A673 (cell line): ENCODE data around the gene CACHD1. TPM values are rescaled to one million over a fixed set of nuclear protein-coding genes. Genes with fewer than 3 reads are reported as not detected.

Experiments used
- BruUV-seq: library from RNA; stranded (reverse); fragments of 400-500 nt; replicated peaks from 2 replicates; lab custom pipeline; 2021; lab: Mats Ljungman, UMichigan
- CTCF ChIA-PET: fragments of 300-600 bp; sonication (Branson Sonifier 250); formaldehyde crosslinking; loops from one replicate; lab custom pipeline; 2022; ENCODE audit warnings: antibody characterized with exemption; lab: Charles Lee
- POLR2A ChIA-PET: fragments of 300-600 bp; sonication (Branson Sonifier 250); formaldehyde crosslinking; loops from one replicate; lab custom pipeline; 2022; ENCODE audit warnings: antibody characterized with exemption; ENCODE audit not compliant: low non-redundant PET; lab: Charles Lee
- DNase-seq: peaks from one replicate; pipeline ENCODE4 v3.0.0-alpha.2; 2015; ENCODE audit warnings: low spot score
- H3K27ac ChIP-seq: fragments of 200-600 bp; sonication (generic); 2 replicates; pipeline ENCODE4 v1.5.1; 2016; ENCODE audit warnings: mixed run types, low read depth, mild to moderate bottlenecking, mixed read lengths, antibody characterized with exemption, low read length; ENCODE audit not compliant: poor library complexity, severe bottlenecking
- H3K27me3 ChIP-seq: fragments of 200-600 bp; sonication (generic); replicated peaks from 2 replicates; pipeline ENCODE4 v1.6.1; 2017; ENCODE audit warnings: mixed run types, low read depth, mild to moderate bottlenecking, mixed read lengths, antibody characterized with exemption, low read length; ENCODE audit not compliant: insufficient read depth, poor library complexity
- H3K36me3 ChIP-seq: fragments of 200-600 bp; sonication (generic); 2 replicates; pipeline ENCODE4 v1.6.1; 2016; ENCODE audit warnings: mixed run types, mild to moderate bottlenecking, mixed read lengths, antibody characterized with exemption, low read length; ENCODE audit not compliant: insufficient read depth, poor library complexity, severe bottlenecking
- H3K4me1 ChIP-seq: fragments of 200-600 bp; sonication (generic); 2 replicates; pipeline ENCODE4 v1.6.1; 2017; ENCODE audit warnings: mixed run types, mild to moderate bottlenecking, mixed read lengths, antibody characterized with exemption, low read length; ENCODE audit not compliant: insufficient read depth, poor library complexity, severe bottlenecking
- H3K4me3 ChIP-seq: fragments of 200-600 bp; sonication (generic); 2 replicates; pipeline ENCODE4 v1.5.1; 2016; ENCODE audit warnings: low read depth, mixed run types, mild to moderate bottlenecking, mixed read lengths, low read length; ENCODE audit not compliant: poor library complexity, severe bottlenecking
- H3K9me3 ChIP-seq: fragments of 200-600 bp; sonication (generic); 2 replicates; pipeline ENCODE4 v1.6.1; 2016; ENCODE audit warnings: mixed run types, low read depth, mild to moderate bottlenecking, mixed read lengths, antibody characterized with exemption, low read length; ENCODE audit not compliant: poor library complexity, severe bottlenecking
- EZH2 ChIP-seq: fragments of 200-600 bp; sonication (generic); IDR thresholded peaks from 2 replicates; pipeline ENCODE4 v1.6.1; 2017; ENCODE audit warnings: borderline replicate concordance, low read depth, mild to moderate bottlenecking, mixed read lengths, antibody characterized with exemption, low read length; ENCODE audit not compliant: poor library complexity, severe bottlenecking
- intact Hi-C: fragments of 100-400 bp; cut with micrococcal nuclease; formaldehyde crosslinking; loops from one replicate; pipeline ENCODE4 v1.10.0; 2022; ENCODE audit not compliant: unreplicated experiment
- total RNA-seq: library from RNA; stranded (reverse); gene quantifications from 2 replicates; pipeline ENCODE4 v1.2.3, GENCODE V29; 2021
- TF ChIP-seq, protein P1 (sequence below): fragments of 300-800, 200-600 bp; sonication (generic); conservative IDR thresholded peaks from 2 replicates; pipeline ENCODE4 v1.5.1; 2017; ENCODE audit warnings: low read depth, mild to moderate bottlenecking, antibody characterized with exemption, low read length, moderate library complexity, mixed read lengths

Gene CACHD1
- total RNA-seq, 1 experiment from 2014 or later, result 39.2 TPM

DNA sequence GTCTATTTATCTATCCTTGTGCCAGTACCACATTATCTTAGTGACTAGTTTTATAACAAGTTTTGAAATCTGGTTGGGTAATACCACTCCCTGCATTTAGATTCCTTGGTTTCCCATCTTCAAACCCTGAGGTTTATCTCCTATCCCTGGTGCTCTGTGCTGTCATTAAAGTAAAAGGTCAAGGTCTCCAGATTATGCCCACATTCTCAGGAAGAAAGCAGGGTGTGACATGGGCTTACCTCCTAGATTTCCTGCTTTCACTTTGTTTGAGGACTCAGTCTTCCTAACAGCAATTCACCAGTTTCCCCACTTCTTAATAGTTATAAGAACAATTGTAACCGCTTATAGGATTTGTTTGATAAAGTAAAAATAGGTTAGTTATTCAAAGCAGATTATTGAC, 86.0 kb downstream of the CACHD1 start:
- intact Hi-C loops, result no loop called here
- no peak overlapping the region for H3K4me3 ChIP-seq

DNA sequence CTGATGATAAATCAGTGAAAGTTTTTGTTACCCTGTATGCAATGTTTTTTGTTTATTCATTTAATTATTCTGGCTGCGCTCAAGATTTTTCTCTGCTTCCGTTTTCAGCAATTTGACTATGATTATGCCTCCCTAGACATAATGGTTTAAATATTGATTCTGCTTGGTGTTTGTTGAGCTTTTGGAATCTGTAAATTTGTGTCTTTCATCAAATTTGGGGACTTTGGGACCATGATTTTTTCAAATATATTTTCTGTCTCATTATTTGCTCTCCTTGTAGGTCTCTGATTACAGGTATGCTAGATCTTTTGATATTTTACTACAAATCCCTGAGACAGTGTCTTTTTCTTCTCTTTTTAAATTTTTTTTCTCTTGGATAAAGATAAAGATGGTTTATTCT, 92.1 kb downstream of the CACHD1 start:
- peaks cover 31% of the 10 kb centered on the region for H3K36me3 ChIP-seq
- DNase-seq, result no peak
- no TSS peak for BruUV-seq
- H3K4me1 ChIP-seq, result peaks cover 3% of the 10 kb centered on the region
- H3K27ac ChIP-seq, result no peak overlapping the region
- H3K9me3 ChIP-seq, result peaks cover 12% of the 10 kb centered on the region
- no peak for TF ChIP-seq EZH2
- TF ChIP-seq, protein P1, sequence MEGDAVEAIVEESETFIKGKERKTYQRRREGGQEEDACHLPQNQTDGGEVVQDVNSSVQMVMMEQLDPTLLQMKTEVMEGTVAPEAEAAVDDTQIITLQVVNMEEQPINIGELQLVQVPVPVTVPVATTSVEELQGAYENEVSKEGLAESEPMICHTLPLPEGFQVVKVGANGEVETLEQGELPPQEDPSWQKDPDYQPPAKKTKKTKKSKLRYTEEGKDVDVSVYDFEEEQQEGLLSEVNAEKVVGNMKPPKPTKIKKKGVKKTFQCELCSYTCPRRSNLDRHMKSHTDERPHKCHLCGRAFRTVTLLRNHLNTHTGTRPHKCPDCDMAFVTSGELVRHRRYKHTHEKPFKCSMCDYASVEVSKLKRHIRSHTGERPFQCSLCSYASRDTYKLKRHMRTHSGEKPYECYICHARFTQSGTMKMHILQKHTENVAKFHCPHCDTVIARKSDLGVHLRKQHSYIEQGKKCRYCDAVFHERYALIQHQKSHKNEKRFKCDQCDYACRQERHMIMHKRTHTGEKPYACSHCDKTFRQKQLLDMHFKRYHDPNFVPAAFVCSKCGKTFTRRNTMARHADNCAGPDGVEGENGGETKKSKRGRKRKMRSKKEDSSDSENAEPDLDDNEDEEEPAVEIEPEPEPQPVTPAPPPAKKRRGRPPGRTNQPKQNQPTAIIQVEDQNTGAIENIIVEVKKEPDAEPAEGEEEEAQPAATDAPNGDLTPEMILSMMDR, result no peak
- no peaks in the 10 kb centered on the region for H3K27me3 ChIP-seq
- no peak overlapping the region for H3K4me3 ChIP-seq
- CTCF ChIA-PET, result no interaction called here
- intact Hi-C loops, result no loop called here
- POLR2A ChIA-PET, result no interaction called here

More for the DNA sequence above, 86.0 kb downstream of the CACHD1 start:
- Histone ChIP-seq H3K36me3 (peaks cover 16% of the 10 kb centered on the region), H3K4me1 (peaks cover 20% of the 10 kb centered on the region), H3K9me3 (no peaks in the 10 kb centered on the region), H3K27ac (no peak overlapping the region), H3K27me3 (no peaks in the 10 kb centered on the region)
- BruUV-seq, result no TSS peak
- CTCF ChIA-PET, result no interaction called here
- TF ChIP-seq EZH2, result no peak
- TF ChIP-seq, protein P1, result no peak
- no peak for DNase-seq
- POLR2A ChIA-PET, result no interaction called here

DNA sequence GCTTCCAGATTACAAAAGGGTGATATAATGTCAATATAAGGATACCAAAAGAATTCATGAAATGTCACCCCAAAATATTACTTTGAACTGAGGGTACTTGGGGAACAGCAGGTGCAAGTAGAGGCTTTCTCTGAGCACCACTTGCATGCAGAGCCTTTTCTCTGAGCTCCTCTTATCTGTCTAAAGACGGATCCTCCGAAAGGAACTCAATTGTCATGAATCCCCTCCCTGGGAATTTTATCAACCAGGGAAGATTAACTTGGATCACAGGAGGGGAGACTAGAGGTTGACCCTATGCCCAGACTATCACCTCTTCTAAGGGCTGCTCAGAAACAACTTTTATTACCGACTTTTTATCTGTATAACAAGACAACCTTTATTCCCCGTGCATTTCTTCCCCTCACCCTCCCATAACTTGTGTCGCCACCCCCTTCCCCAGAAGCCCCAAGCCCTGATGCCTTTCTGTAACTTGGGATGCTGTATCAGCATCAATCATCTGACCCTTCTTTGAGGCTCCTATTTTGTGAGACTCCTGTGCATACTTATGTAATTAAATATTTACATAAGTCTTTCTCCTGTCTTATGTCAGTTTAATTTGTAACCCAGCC, 94.1 kb downstream of the CACHD1 start:
- intact Hi-C loops, result no loop called here
- POLR2A ChIA-PET, result no interaction called here
- DNase-seq, result no peak
- H3K4me3 ChIP-seq, result no peak overlapping the region
- no TSS peak for BruUV-seq
- H3K9me3 ChIP-seq, result peaks cover 12% of the 10 kb centered on the region
- H3K27ac ChIP-seq, result no peak overlapping the region
- peaks cover 20% of the 10 kb centered on the region for H3K36me3 ChIP-seq
- CTCF ChIA-PET, result no interaction called here
- peaks cover 16% of the 10 kb centered on the region for H3K4me1 ChIP-seq
- TF ChIP-seq, protein P1, result no peak
- no peaks in the 10 kb centered on the region for H3K27me3 ChIP-seq
